IgD-negative memory B cell (primary cell): ENCODE measurements around the gene VEPH1. TPM values are rescaled to one million over a fixed set of nuclear protein-coding genes. Genes with fewer than 3 reads are reported as not detected.

Source experiments
- H3K27ac Mint-ChIP-seq, 3 donors: one replicate each; pipeline ENCODE4 v1.8.0; 2020 to 2022; ENCODE audit warnings: mild to moderate bottlenecking in 3 of 3, mixed read lengths in 3 of 3, moderate library complexity in 1 of 3
- H3K27me3 Mint-ChIP-seq: one replicate; pipeline ENCODE4 v1.8.0; 2021; ENCODE audit warnings: mixed read lengths
- H3K36me3 Mint-ChIP-seq: one replicate; pipeline ENCODE4 v1.8.0; 2020; ENCODE audit warnings: mild to moderate bottlenecking, mixed read lengths
- H3K4me1 Mint-ChIP-seq, 3 donors: one replicate each; pipeline ENCODE4 v1.8.0; 2020 to 2022; ENCODE audit warnings: mixed read lengths in 3 of 3, mild to moderate bottlenecking in 1 of 3
- H3K4me3 Mint-ChIP-seq, 4 donors: one replicate each; pipeline ENCODE4 v1.8.0; 2020 to 2022; ENCODE audit warnings: mild to moderate bottlenecking in 4 of 4, mixed read lengths in 4 of 4, moderate library complexity in 3 of 4
- H3K9me3 Mint-ChIP-seq, 3 donors: one replicate each; pipeline ENCODE4 v1.8.0; 2020 to 2021; ENCODE audit warnings: mixed read lengths in 3 of 3, mild to moderate bottlenecking in 1 of 3
- polyA plus RNA-seq: library from polyadenylated mRNA; unstranded; fragments of 300-500 nt; fragmentation: Illumina TruSeq; gene quantifications from one replicate; pipeline ENCODE4 v1.2.3, GENCODE V29; 2021

The VEPH1 gene
- polyA plus RNA-seq, 1 donor from 2014 or later: not detected

- H3K9me3 Mint-ChIP-seq: peaks cover 0 to 2% (median 0%) of the 10 kb centered on the region in 3 donors
- H3K36me3 Mint-ChIP-seq: peaks cover 4% of the 10 kb centered on the region
- H3K27me3 Mint-ChIP-seq: no peaks in the 10 kb centered on the region
- no peak overlapping the region for H3K27ac Mint-ChIP-seq
- H3K4me3 Mint-ChIP-seq: no peak overlapping the region
- peaks cover 0 to 2% (median 0%) of the 10 kb centered on the region in 3 donors for H3K4me1 Mint-ChIP-seq
These were observed 237.3 kb downstream of the VEPH1 start for GRCh38 chr3:157265931-157266330.

- Mint-ChIP-seq H3K36me3 (peaks cover 2% of the 10 kb centered on the region), H3K27me3 (no peaks in the 10 kb centered on the region), H3K27ac (no peak overlapping the region), H3K9me3 (peaks cover 0 to under 1% (median 0%) of the 10 kb centered on the region in 3 donors), H3K4me1 (no peaks in the 10 kb centered on the region), H3K4me3 (no peak overlapping the region)
These were observed 240.2 kb downstream of the VEPH1 start for GRCh38 chr3:157263027-157263426.

- Mint-ChIP-seq H3K27me3 (no peaks in the 10 kb centered on the region), H3K27ac (no peak overlapping the region)
These were observed 242.2 kb downstream of the VEPH1 start for GRCh38 chr3:157261000-157261399.

GRCh38 chr3:157259825-157260224 is 243.4 kb downstream of the VEPH1 start:
- Mint-ChIP-seq H3K36me3 (peaks cover 5% of the 10 kb centered on the region), H3K4me1 (peaks cover 0 to 2% (median 0%) of the 10 kb centered on the region in 3 donors), H3K4me3 (no peak overlapping the region), H3K27me3 (no peaks in the 10 kb centered on the region), H3K9me3 (peaks cover 0 to 2% (median 0%) of the 10 kb centered on the region in 3 donors), H3K27ac (no peak overlapping the region)

More at GRCh38 chr3:157261000-157261399, 242.2 kb downstream of the VEPH1 start:
- Mint-ChIP-seq H3K4me3 (no peak overlapping the region), H3K4me1 (no peaks in the 10 kb centered on the region), H3K36me3 (peaks cover 1% of the 10 kb centered on the region), H3K9me3 (no peaks in the 10 kb centered on the region)

- Mint-ChIP-seq H3K4me1 (peaks cover 0 to 2% (median 0%) of the 10 kb centered on the region in 3 donors), H3K4me3 (no peak overlapping the region), H3K27ac (no peak overlapping the region), H3K27me3 (no peaks in the 10 kb centered on the region), H3K9me3 (peaks cover 0 to 5% (median 0%) of the 10 kb centered on the region in 3 donors), H3K36me3 (peaks cover 9% of the 10 kb centered on the region)
These were observed 246.1 kb downstream of the VEPH1 start for GRCh38 chr3:157257101-157257500.

GRCh38 chr3:157255797-157256196 is 247.4 kb downstream of the VEPH1 start:
- Mint-ChIP-seq H3K4me1 (peaks cover 0 to 2% (median 0%) of the 10 kb centered on the region in 3 donors), H3K27me3 (no peaks in the 10 kb centered on the region), H3K36me3 (peaks cover 12% of the 10 kb centered on the region), H3K27ac (no peak overlapping the region), H3K9me3 (peaks cover 0 to 5% (median 0%) of the 10 kb centered on the region in 3 donors), H3K4me3 (no peak overlapping the region)

GRCh38 chr3:157251685-157252084 is 251.5 kb downstream of the VEPH1 start:
- peaks cover 0 to 4% (median 2%) of the 10 kb centered on the region in 3 donors for H3K4me1 Mint-ChIP-seq
- no peak overlapping the region for H3K4me3 Mint-ChIP-seq

GRCh38 chr3:157249606-157250005 is 253.6 kb downstream of the VEPH1 start:
- Mint-ChIP-seq H3K36me3 (peaks cover 8% of the 10 kb centered on the region), H3K27me3 (no peaks in the 10 kb centered on the region), H3K4me1 (peaks cover 0 to 2% (median 2%) of the 10 kb centered on the region in 3 donors), H3K9me3 (peaks cover 0 to 3% (median 0%) of the 10 kb centered on the region in 3 donors), H3K27ac (no peak overlapping the region), H3K4me3 (no peak overlapping the region)

More at GRCh38 chr3:157251685-157252084, 251.5 kb downstream of the VEPH1 start:
- peaks cover 11% of the 10 kb centered on the region for H3K36me3 Mint-ChIP-seq
- H3K9me3 Mint-ChIP-seq: peaks cover 0 to 5% (median 0%) of the 10 kb centered on the region in 3 donors
- no peaks in the 10 kb centered on the region for H3K27me3 Mint-ChIP-seq
- no peak overlapping the region for H3K27ac Mint-ChIP-seq

GRCh38 chr3:157248590-157249422 is 254.4 kb downstream of the VEPH1 start:
- H3K27ac Mint-ChIP-seq: no peak overlapping the region
- H3K4me3 Mint-ChIP-seq: no peak overlapping the region
- H3K4me1 Mint-ChIP-seq: peaks cover 0 to 2% (median 2%) of the 10 kb centered on the region in 3 donors
- no peaks in the 10 kb centered on the region for H3K9me3 Mint-ChIP-seq
- H3K27me3 Mint-ChIP-seq: no peaks in the 10 kb centered on the region
- peaks cover 4% of the 10 kb centered on the region for H3K36me3 Mint-ChIP-seq

- Mint-ChIP-seq H3K4me3 (no peak overlapping the region), H3K9me3 (no peaks in the 10 kb centered on the region), H3K27ac (peak overlapping the region in 1 of 3 donors; percentile 67)
These were observed 255.8 kb downstream of the VEPH1 start for GRCh38 chr3:157247391-157247790.

GRCh38 chr3:157242836-157243235 is 260.4 kb downstream of the VEPH1 start:
- H3K4me3 Mint-ChIP-seq: no peak overlapping the region
- peaks cover 0 to 4% (median 2%) of the 10 kb centered on the region in 3 donors for H3K4me1 Mint-ChIP-seq
- H3K36me3 Mint-ChIP-seq: no peaks in the 10 kb centered on the region
- H3K27me3 Mint-ChIP-seq: peaks cover 2% of the 10 kb centered on the region
- H3K27ac Mint-ChIP-seq: no peak overlapping the region
- H3K9me3 Mint-ChIP-seq: no peaks in the 10 kb centered on the region

More at GRCh38 chr3:157247391-157247790, 255.8 kb downstream of the VEPH1 start:
- Mint-ChIP-seq H3K36me3 (peaks cover 3% of the 10 kb centered on the region), H3K27me3 (no peaks in the 10 kb centered on the region), H3K4me1 (peaks cover 0 to 2% (median 2%) of the 10 kb centered on the region in 3 donors)

- H3K27ac Mint-ChIP-seq: no peak overlapping the region
- no peak overlapping the region for H3K4me3 Mint-ChIP-seq
- peaks cover 0 to 2% (median 2%) of the 10 kb centered on the region in 3 donors for H3K4me1 Mint-ChIP-seq
- H3K27me3 Mint-ChIP-seq: peaks cover 2% of the 10 kb centered on the region
- no peaks in the 10 kb centered on the region for H3K9me3 Mint-ChIP-seq
- no peaks in the 10 kb centered on the region for H3K36me3 Mint-ChIP-seq
These were observed 261.6 kb downstream of the VEPH1 start for GRCh38 chr3:157241599-157241998.

GRCh38 chr3:157240408-157240807 is 262.8 kb downstream of the VEPH1 start:
- Mint-ChIP-seq H3K36me3 (no peaks in the 10 kb centered on the region), H3K4me3 (no peak overlapping the region), H3K4me1 (peaks cover 0 to 2% (median 2%) of the 10 kb centered on the region in 3 donors), H3K27me3 (peaks cover 2% of the 10 kb centered on the region), H3K27ac (no peak overlapping the region), H3K9me3 (no peaks in the 10 kb centered on the region)

- H3K9me3 Mint-ChIP-seq: no peaks in the 10 kb centered on the region
- no peaks in the 10 kb centered on the region for H3K36me3 Mint-ChIP-seq
- H3K27me3 Mint-ChIP-seq: peaks cover 2% of the 10 kb centered on the region
- no peak overlapping the region for H3K4me3 Mint-ChIP-seq
- peaks cover 0 to 2% (median 2%) of the 10 kb centered on the region in 3 donors for H3K4me1 Mint-ChIP-seq
- H3K27ac Mint-ChIP-seq: no peak overlapping the region
These were observed 264.0 kb downstream of the VEPH1 start for GRCh38 chr3:157239082-157239704.

- Mint-ChIP-seq H3K4me1 (peaks cover 0 to 2% (median 2%) of the 10 kb centered on the region in 3 donors), H3K4me3 (no peak overlapping the region)
These were observed 264.8 kb downstream of the VEPH1 start for GRCh38 chr3:157238457-157238856.

More at GRCh38 chr3:157238457-157238856, 264.8 kb downstream of the VEPH1 start:
- Mint-ChIP-seq H3K27ac (no peak overlapping the region), H3K27me3 (peaks cover 2% of the 10 kb centered on the region), H3K9me3 (no peaks in the 10 kb centered on the region), H3K36me3 (no peaks in the 10 kb centered on the region)
